Measurements from ENCODE around the gene ATF6B. TPM values are rescaled to one million over a fixed set of nuclear protein-coding genes. Genes with fewer than 3 reads are reported as not detected.

The ATF6B gene
- total and polyA plus RNA-seq, 2 of the 13 experiments (the other 11 are each of a cell fraction or from before 2014, with no cell fraction given) = 18.1 to 44.0 TPM

- TF ChIP-seq ZNF337 (CRISPR knock-in tag; IDR thresholded peaks at IDR 0.05; ENCODE audit: borderline replicate concordance, low read depth) (no peak), ZBTB40 (IDR thresholded peaks at IDR 0.05) (no peak), ZBTB40 (CRISPR knock-in tag; IDR thresholded peaks at IDR 0.05) (peak; percentile 44; the same call in 1 of the 2 replicates), ZNF232 (CRISPR knock-in tag; IDR thresholded peaks at IDR 0.05; ENCODE audit: borderline replicate concordance) (no peak), HDAC2 (CRISPR knock-in tag; IDR thresholded peaks at IDR 0.05) (0 out of 2 replicates have a peak, but pooled peaks have one; percentile 25), SIN3B (IDR thresholded peaks at IDR 0.05; ENCODE audit: low read length) (peak; percentile 84), KAT8 (CRISPR knock-in tag; IDR thresholded peaks at IDR 0.05) (peak; percentile 83), HOMEZ (CRISPR knock-in tag; IDR thresholded peaks at IDR 0.05; ENCODE audit: low read depth) (no peak), ZNF639 (CRISPR knock-in tag; conservative IDR thresholded peaks at IDR 0.05) (0 out of 2 replicates have a peak, but pooled peaks have one; percentile 44), MIER3 (CRISPR knock-in tag; IDR thresholded peaks at IDR 0.05; ENCODE audit: borderline replicate concordance) (no peak; the same call in 1 of the 2 replicates), CREB1 (IDR thresholded peaks at IDR 0.05) (peak; percentile 82), CREB1 (CRISPR knock-in tag; IDR thresholded peaks at IDR 0.05) (peak; percentile 93), ZFP36L2 (CRISPR knock-in tag; IDR thresholded peaks at IDR 0.05) (0 out of 2 replicates have a peak, but pooled peaks have one; percentile 43), ZFP1 (CRISPR knock-in tag; IDR thresholded peaks at IDR 0.05) (no peak), MEIS2 (CRISPR knock-in tag; IDR thresholded peaks at IDR 0.05) (0 out of 2 replicates have a peak, but pooled peaks have one; percentile 26), IRF1 (CRISPR knock-in tag; IDR thresholded peaks at IDR 0.05; ENCODE audit: low read depth) (0 out of 2 replicates have a peak, but pooled peaks have one; percentile 57), RBFOX2 (IDR thresholded peaks at IDR 0.05; ENCODE audit: low read depth, low read length) (peak; percentile 66)
Measured at GRCh38 chr6:32127717-32128592, at the start of gene ATF6B (continued).

All from HepG2 (cell line).